Right atrium auricular region (tissue), 2 donors: ENCODE results near the gene ASPHD2. TPM values are rescaled to one million over a fixed set of nuclear protein-coding genes. Genes with fewer than 3 reads are reported as not detected.

Source experiments
- DNase-seq: peaks from one replicate; pipeline ENCODE4 v3.0.0-alpha.2; 2019; ENCODE audit warnings: low spot score
- H3K27ac ChIP-seq, 2 donors: fragments of 200-600 bp; sonication (generic); 1 replicate in 1 of 2; 2 replicates in 1 of 2; pipeline ENCODE4 v1.5.1; 2016 to 2019
- H3K27me3 ChIP-seq, 2 donors: fragments of 200-600 bp; sonication (generic); one replicate each; pipeline versions ENCODE4 v1.5.1 to v1.6.0; 2017 to 2019
- H3K36me3 ChIP-seq: fragments of 200-600 bp; sonication (generic); one replicate; pipeline ENCODE4 v1.5.1; 2016
- H3K4me1 ChIP-seq, 2 donors: fragments of 200-600 bp; sonication (generic); one replicate each; pipeline versions ENCODE4 v1.5.1 to v1.6.0; 2017 to 2019
- H3K4me3 ChIP-seq, 2 donors: fragments of 200-600 bp; sonication (generic); 1 replicate in 1 of 2; 2 replicates in 1 of 2; pipeline ENCODE4 v1.5.1; 2017 to 2019; ENCODE audit warnings: mild to moderate bottlenecking in 1 of 2, moderate library complexity in 1 of 2
- H3K9me3 ChIP-seq, 2 donors: fragments of 200-600 bp; sonication (generic); one replicate each; pipeline ENCODE4 v1.5.1; 2019
- total RNA-seq, 2 donors: library from RNA; depleted of rRNA; stranded (reverse); fragments of >200 nt; gene quantifications; one replicate each; pipeline ENCODE4 v1.1.0, GENCODE V29; 2016
- TF ChIP-seq, protein P1 (sequence below), 2 donors: fragments of 200-600 bp; sonication (generic); IDR thresholded peaks; one replicate each; pipeline ENCODE4 v1.5.1; 2019; ENCODE audit warnings: antibody characterized with exemption in 2 of 2

Gene ASPHD2
- total RNA-seq, 2 donors from 2014 or later: 0.11 to 0.71 TPM

GRCh38 chr22:26479043-26479791 is 50.2 kb downstream of the ASPHD2 start:
- H3K4me3 ChIP-seq: peak overlapping the region in 1 of 2 donors; percentile 13
- peaks cover 33% of the 10 kb centered on the region for H3K36me3 ChIP-seq
- peaks cover 0 to 40% of the 10 kb centered on the region in 2 donors for H3K4me1 ChIP-seq
- H3K27me3 ChIP-seq: no peaks in the 10 kb centered on the region
- DNase-seq: no peak
- no peaks in the 10 kb centered on the region for H3K9me3 ChIP-seq
- TF ChIP-seq, protein P1, sequence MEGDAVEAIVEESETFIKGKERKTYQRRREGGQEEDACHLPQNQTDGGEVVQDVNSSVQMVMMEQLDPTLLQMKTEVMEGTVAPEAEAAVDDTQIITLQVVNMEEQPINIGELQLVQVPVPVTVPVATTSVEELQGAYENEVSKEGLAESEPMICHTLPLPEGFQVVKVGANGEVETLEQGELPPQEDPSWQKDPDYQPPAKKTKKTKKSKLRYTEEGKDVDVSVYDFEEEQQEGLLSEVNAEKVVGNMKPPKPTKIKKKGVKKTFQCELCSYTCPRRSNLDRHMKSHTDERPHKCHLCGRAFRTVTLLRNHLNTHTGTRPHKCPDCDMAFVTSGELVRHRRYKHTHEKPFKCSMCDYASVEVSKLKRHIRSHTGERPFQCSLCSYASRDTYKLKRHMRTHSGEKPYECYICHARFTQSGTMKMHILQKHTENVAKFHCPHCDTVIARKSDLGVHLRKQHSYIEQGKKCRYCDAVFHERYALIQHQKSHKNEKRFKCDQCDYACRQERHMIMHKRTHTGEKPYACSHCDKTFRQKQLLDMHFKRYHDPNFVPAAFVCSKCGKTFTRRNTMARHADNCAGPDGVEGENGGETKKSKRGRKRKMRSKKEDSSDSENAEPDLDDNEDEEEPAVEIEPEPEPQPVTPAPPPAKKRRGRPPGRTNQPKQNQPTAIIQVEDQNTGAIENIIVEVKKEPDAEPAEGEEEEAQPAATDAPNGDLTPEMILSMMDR (IDR thresholded peaks at IDR 0.05): peak in 1 of 2 donors; percentile 9
- H3K27ac ChIP-seq: no peak overlapping the region

- H3K4me1 ChIP-seq: peaks cover 0 to 48% of the 10 kb centered on the region in 2 donors
- TF ChIP-seq, protein P1 (IDR thresholded peaks at IDR 0.05): no peak
- H3K27me3 ChIP-seq: no peaks in the 10 kb centered on the region
- peak overlapping the region in 1 of 2 donors; percentile 13 for H3K4me3 ChIP-seq
- no peak for DNase-seq
- H3K9me3 ChIP-seq: no peaks in the 10 kb centered on the region
- peaks cover 27% of the 10 kb centered on the region for H3K36me3 ChIP-seq
- no peak overlapping the region for H3K27ac ChIP-seq
These were observed 50.9 kb downstream of the ASPHD2 start for GRCh38 chr22:26479792-26480610.

- Histone ChIP-seq H3K9me3 (no peaks in the 10 kb centered on the region), H3K4me3 (no peak overlapping the region), H3K27me3 (no peaks in the 10 kb centered on the region), H3K27ac (no peak overlapping the region), H3K4me1 (peaks cover 0 to 53% of the 10 kb centered on the region in 2 donors), H3K36me3 (peaks cover 22% of the 10 kb centered on the region)
- DNase-seq: no peak
- TF ChIP-seq, protein P1 (IDR thresholded peaks at IDR 0.05): no peak
These were observed 51.5 kb downstream of the ASPHD2 start for GRCh38 chr22:26480611-26480932.

DNA sequence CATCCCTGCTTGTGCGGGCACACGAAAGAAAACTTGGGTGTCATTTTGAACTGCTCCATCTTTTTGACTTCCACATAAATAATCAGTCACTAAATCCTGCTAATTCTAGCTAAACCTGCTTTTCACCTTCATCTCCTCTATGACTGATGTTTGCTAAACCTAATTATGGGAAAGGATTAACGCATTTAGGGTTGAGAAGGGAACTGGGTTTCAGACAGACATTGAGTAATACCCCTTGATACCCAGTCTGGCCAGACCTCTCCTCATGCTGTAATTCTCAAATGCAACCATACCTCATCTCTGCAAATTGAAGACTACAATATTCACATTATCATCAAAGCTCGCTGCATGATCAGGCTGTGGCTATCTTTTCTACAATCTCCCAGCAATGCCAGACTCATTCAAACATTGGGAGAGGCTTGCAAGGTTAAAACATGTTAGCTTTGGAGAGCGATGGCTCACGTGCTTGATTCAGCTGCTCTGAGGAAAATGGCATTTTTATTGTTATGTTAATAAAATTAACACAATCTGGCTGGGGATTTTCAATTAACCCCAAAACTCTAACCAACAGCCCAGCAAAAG is 52.1 kb downstream of the ASPHD2 start:
- Histone ChIP-seq H3K27me3 (no peaks in the 10 kb centered on the region), H3K4me1 (peaks cover 0 to 53% of the 10 kb centered on the region in 2 donors), H3K36me3 (peaks cover 16% of the 10 kb centered on the region), H3K9me3 (no peaks in the 10 kb centered on the region), H3K27ac (no peak overlapping the region), H3K4me3 (no peak overlapping the region)
- DNase-seq: no peak
- TF ChIP-seq, protein P1 (IDR thresholded peaks at IDR 0.05): no peak

- no peak for DNase-seq
- H3K36me3 ChIP-seq: peaks cover 11% of the 10 kb centered on the region
- no peaks in the 10 kb centered on the region for H3K27me3 ChIP-seq
- H3K4me1 ChIP-seq: peaks cover 0 to 53% of the 10 kb centered on the region in 2 donors
- H3K9me3 ChIP-seq: no peaks in the 10 kb centered on the region
- H3K4me3 ChIP-seq: no peak overlapping the region
- no peak overlapping the region for H3K27ac ChIP-seq
- TF ChIP-seq, protein P1 (IDR thresholded peaks at IDR 0.05): no peak
These were observed 52.6 kb downstream of the ASPHD2 start for GRCh38 chr22:26481694-26482093.
